ENCODE data around the gene EN2. TPM values are rescaled to one million over a fixed set of nuclear protein-coding genes. Genes with fewer than 3 reads are reported as not detected.

Gene EN2
- total RNA-seq, 1 donor from 2014 or later, result not detected

DNA sequence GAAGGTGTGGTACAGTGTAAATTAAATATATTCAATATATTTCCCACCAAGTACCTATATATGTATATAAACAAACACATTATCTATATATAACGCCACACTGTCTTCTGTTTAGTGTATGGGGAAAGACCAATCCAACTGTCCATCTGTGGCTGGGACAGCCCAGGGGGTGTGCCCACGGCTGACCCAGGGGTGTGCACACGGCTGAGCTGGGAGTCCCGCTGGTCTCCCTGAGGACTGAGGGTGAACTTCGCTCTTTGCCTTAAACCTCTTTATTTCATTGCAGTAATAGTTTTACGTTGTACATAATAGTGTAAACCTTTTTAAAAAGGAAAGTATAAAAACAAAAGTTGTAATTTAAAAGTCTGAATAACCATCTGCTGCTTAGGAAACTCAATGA, 6.3 kb downstream of the EN2 start:
- DNase-seq, result no peak

DNA sequence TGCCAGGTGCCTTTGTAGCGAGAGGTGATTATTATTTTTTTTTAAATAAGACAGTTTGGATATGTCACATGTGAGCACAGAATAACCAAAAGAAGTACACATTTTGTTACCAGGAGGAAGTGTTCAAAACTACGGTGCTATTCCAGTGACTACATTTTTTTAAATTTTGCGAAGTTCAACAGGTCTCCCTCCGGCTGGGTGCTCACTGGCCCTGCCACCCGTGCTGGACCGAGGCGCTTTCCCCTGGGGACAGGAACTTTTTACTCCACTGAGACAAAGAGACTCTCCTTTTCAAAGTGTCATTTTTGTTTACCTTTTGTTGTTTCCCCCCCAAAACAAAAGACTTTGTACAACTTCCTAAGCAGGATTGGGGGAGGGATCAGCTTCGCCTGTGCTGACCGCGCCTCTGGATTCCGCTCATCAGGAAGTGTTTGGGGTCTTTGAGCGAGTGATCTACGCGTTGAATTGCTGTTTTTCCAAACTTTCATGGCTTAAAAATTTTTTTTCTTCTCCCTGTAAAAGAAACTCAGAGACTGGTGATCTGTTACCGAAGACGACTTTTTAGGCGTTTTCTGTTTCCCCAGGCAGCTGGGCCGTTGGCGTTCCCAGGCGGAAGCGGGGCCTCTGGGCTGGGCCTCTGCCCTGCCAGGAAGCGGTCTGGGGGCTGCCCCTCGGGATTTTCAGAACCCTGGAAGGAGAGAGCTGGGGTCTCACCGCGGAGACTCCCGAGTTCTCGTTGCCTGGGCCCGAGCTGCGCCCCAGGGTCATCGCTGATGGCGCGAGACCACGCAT, 7.2 kb downstream of the EN2 start:
- no peak for DNase-seq

DNA sequence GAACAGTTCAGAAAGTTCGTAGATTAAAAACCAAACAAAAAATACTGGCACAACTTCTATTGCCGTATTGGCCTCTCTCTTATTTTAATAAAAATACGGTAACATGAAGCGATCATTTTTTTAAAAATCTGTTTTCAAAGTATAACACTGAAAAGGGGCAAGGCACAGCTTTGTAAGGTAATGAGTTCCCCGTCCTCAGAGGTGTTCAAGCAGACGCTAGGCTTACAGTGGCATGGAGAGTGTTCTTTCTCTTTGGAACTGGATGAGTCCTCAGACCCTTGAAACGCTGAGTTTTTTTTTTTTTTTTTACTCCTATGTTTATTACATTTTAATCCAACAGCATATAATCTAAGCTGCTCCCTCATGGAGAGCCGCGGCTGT, 7.8 kb downstream of the EN2 start:
- no peak for DNase-seq

DNA sequence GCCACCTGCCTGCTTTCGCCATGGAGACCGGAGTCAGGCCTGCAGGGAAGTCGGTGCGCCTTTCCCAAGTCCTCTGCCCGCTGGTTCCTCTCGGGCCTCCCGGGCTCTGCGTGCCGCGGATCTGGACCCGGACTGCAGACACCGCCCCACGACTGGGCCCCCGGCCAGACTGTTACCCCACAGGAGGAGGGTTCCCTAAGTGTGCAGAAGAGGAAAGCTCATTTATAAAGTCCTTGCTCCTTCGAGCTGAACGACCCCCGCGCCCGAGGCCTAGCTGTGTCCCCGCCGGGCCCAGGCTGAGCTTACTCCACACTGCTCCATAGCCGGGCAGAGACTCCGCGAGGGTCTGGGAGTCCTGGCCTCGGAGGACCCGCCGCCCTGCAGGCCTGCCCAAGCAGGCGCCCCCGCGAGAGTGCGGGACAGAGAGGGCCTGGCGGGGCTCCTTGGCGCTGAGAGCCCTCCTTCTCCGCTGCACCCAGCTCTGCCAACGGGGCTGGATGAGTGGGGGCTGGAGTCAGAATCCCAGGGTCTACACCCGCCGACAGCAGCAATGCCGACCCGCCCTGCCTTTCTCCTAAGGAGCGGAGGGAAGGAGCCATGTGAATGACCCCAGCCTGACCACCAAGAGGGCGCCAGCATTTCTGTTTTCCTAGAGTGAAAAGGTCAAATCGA, 8.3 kb downstream of the EN2 start:
- DNase-seq, result no peak

DNA sequence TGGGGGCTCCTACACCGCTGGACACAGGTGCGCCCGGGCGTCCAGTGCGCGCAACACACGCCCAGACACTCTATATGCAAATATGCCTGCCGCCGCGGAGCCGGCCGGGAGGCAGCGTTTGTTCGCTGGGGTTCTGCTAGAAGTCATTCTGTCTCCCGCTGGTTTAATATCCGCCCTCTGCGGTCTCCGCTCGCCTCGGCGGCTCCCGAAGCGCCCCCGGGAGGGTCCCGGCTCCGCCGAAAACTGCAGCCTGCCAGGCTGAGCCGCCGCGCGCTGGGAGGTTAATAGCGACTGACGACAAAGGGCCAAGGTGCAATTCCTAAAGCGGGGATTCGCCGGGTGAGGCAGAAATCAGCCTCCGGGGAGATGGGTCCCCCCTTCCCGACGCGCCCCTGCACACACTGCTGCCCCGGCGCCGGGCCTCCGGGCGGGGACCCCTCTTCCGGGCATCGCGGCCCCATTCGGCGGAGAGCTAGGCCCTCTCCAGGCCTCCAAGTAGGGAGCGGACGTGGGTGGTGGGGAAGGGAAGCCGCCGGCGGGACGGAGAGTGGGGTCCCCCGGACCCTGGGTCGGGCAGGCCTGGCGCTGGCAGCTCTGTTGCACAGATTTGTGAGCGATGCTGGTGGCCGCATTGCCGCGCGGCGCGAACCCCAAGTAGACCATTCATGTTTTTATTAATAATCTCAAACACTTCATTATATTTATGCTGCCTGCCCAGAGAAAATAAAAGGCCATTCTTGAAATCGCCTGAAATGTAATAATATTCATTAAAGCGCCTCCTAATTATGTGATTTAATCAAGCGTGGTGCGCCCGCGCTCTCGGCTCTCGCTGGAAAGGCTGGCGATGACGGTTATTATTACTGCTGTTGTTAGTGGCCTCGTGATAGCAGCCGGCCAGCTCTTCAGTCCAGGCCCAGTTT, 9.1 kb downstream of the EN2 start:
- DNase-seq, result no peak

- DNase-seq, result no peak
These were observed 10.2 kb downstream of the EN2 start for GRCh38 chr7:155467846-155468784.

DNA sequence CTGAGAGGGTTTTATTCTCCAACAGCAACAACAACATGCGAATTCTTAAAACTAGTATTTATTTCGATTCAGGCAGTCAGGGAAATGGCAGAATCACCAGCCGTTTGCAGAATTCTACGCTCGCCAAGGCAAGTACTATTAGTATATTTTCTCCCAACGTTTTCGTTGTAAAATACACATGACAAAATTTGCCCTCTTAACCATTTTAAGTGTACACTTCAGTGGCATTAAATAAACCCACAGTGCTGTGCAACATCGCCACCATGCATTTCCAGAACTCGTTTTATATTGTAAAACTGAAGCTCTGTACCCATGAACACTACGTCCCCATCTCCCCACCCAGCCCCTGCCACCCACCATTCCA, 10.8 kb downstream of the EN2 start:
- DNase-seq, result no peak

DNA sequence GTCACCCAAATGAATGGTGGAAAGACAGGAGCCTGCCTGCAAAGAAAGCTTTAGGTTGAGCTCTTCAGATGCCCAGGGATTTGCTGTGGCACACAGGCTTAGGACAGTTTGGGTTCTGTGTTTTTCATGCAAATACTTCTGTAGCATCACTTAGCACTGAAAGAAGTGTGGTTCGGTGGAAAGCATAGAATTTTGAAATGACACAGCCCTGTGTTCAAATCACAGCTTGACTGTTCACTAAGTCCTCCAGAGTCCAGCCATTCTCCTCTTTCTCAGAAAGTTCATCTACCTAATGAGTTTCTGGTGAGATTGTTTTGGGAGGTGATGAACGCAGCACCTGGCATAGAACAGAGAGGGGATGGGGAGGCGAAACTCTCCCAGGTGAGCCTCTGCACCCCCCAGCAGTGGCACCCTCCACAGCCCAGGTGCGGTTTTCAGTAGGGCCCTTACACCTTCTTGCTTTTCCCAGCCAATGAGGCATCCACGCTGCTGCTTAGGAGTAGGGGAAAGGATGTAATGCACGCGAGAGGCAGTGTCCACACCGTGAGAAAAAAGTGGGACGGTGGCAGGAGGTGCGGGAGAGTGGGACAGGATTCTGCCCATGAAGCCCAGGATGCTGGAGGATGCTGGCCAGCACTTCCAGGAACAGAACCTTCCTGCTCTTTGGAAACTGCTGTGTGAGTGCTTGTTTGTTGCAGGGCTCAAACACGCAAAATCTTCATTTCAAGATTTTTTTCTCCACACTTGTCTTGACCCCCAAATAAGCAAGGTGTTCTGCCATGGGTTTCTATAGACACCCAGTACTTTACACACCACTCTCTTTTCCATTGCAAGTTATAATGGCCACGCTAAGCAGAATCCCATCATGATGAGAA, 11.6 kb downstream of the EN2 start:
- no peak for DNase-seq

GRCh38 chr7:155470186-155470487, 12.2 kb downstream of the EN2 start:
- no peak for DNase-seq

- no peak for DNase-seq
These were observed 13.0 kb downstream of the EN2 start for GRCh38 chr7:155470686-155471638.

GRCh38 chr7:155471718-155472117, 13.8 kb downstream of the EN2 start:
- DNase-seq, result no peak

- no peak for DNase-seq
These were observed 19.5 kb downstream of the EN2 start for GRCh38 chr7:155477476-155477875.

GRCh38 chr7:155481764-155482163, 23.8 kb downstream of the EN2 start:
- DNase-seq, result no peak

- no peak for DNase-seq
These were observed 24.7 kb downstream of the EN2 start for GRCh38 chr7:155482511-155483183.

DNA sequence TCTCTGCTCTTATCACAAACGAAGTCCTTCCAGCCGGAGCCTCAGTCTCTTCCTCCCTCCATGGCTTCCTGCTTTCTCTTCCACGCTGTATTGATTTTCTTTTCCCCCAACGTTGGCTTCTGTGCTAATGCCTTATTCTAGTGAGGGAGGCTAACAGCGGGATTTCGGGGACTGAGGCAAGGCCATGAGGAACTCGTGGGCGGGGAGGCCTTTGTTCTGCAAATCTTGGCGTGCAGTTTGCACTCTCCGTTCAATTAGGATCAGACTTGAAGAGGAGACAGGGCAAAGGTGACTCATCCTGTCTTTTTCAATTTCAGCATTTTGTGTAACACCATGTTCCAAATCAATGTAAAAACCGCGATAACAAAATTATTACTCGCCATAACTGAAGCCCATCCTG, 25.3 kb downstream of the EN2 start:
- no peak for DNase-seq

DNA sequence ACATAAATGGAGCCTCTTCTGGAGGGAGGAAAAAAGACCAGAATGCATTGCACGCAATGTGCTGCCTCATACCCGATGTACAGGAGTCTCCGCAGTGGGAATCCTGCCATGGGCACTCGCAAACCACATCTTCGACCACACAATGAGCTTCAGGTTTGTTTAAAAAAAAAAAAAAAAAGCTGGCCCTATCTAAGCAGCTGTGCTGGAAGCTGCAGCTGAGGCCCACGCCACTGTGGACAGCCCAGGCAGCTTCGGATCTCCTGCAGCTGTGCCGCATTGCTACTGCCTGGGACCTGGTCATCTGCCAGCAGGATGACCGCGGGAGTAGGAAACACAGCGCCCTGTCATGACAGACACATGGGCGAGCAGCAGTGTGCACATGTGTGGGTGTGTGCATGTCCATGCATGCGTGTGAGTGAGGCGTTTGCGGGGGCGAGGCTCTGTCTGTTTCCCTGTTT, 26.0 kb downstream of the EN2 start:
- DNase-seq, result peak; percentile 65

- DNase-seq, result no peak
These were observed 26.8 kb downstream of the EN2 start for GRCh38 chr7:155484483-155485399.

Data from tongue (tissue), 2 donors.